Keratinocyte (primary cell): ENCODE data around the gene SEC11A. TPM values are rescaled to one million over a fixed set of nuclear protein-coding genes. Genes with fewer than 3 reads are reported as not detected.
A peak's percentile ranks its signal among the peaks of the same experiment; 100 is the strongest.
"Not testable (repeated sequence)": the region's sequence is repeated elsewhere in the genome, so short reads cannot be mapped to it uniquely, and the experiment has no call there.

Source experiments
- DNase-seq: peaks from one replicate; pipeline ENCODE4 v3.0.0-alpha.2; 2011; ENCODE audit warnings: low read depth, missing footprints, low spot score
- FAIRE-seq: peaks from 2 replicates; lab custom pipeline; 2011; peaks lifted over from hg19 to GRCh38; lab: Jason Lieb, UNC
- H2AFZ ChIP-seq: 2 replicates; pipeline ENCODE4 v1.6.0; 2012; ENCODE audit warnings: low read length, control low read depth, inconsistent platforms; ENCODE audit not compliant: control insufficient read depth
- H3K27ac ChIP-seq: 2 replicates; pipeline ENCODE4 v1.5.1; 2011; ENCODE audit warnings: low read length; ENCODE audit not compliant: control insufficient read depth, insufficient read depth
- H3K27me3 ChIP-seq: 3 replicates; pipeline ENCODE4 v1.6.0; 2011; ENCODE audit warnings: low read length; ENCODE audit not compliant: control insufficient read depth, insufficient read depth; ENCODE audit errors: extremely low read depth
- H3K36me3 ChIP-seq, 2 experiments: 2 replicates in 1 of 2; 3 replicates in 1 of 2; pipeline ENCODE4 v1.5.1; 2011; ENCODE audit warnings: low read length in 2 of 2, mild to moderate bottlenecking in 1 of 2; ENCODE audit not compliant: control insufficient read depth in 2 of 2, insufficient read depth in 2 of 2; ENCODE audit errors: extremely low read depth in 1 of 2
- H3K4me1 ChIP-seq: 3 replicates; pipeline ENCODE4 v1.5.1; 2011; ENCODE audit warnings: low read length; ENCODE audit not compliant: control insufficient read depth, insufficient read depth; ENCODE audit errors: extremely low read depth
- H3K4me2 ChIP-seq: 3 replicates; pipeline ENCODE4 v1.6.0; 2011; ENCODE audit warnings: low read depth, low read length; ENCODE audit not compliant: control insufficient read depth, insufficient read depth; ENCODE audit errors: extremely low read depth
- H3K4me3 ChIP-seq, 3 experiments: fragments of 200-600 bp in 1 of 3; sonication (generic) in 1 of 3; 2 replicates in 2 of 3; 3 replicates in 1 of 3; pipeline ENCODE4 v1.5.1; 2011 to 2016; ENCODE audit warnings: low read length in 3 of 3, mild to moderate bottlenecking in 3 of 3, control low read depth in 2 of 3, inconsistent platforms in 1 of 3, low read depth in 1 of 3, mixed read lengths in 1 of 3, mixed run types in 1 of 3, moderate library complexity in 1 of 3; ENCODE audit not compliant: control insufficient read depth in 2 of 3, insufficient read depth in 2 of 3; ENCODE audit errors: extremely low read depth in 1 of 3
- H3K79me2 ChIP-seq: 2 replicates; pipeline ENCODE4 v1.6.0; 2012; ENCODE audit warnings: low read length; ENCODE audit not compliant: control insufficient read depth, insufficient read depth
- H3K9ac ChIP-seq: 3 replicates; pipeline ENCODE4 v1.6.0; 2011; ENCODE audit warnings: low read length; ENCODE audit not compliant: control insufficient read depth, insufficient read depth; ENCODE audit errors: extremely low read depth
- H3K9me1 ChIP-seq: 3 replicates; pipeline ENCODE4 v1.6.0; 2011; ENCODE audit warnings: low read length; ENCODE audit not compliant: control insufficient read depth, insufficient read depth; ENCODE audit errors: extremely low read depth
- H3K9me3 ChIP-seq: 2 replicates; pipeline ENCODE4 v1.5.1; 2012; ENCODE audit warnings: low read depth, low read length; ENCODE audit not compliant: control insufficient read depth
- H4K20me1 ChIP-seq: 3 replicates; pipeline ENCODE4 v1.6.0; 2011; ENCODE audit warnings: low read length; ENCODE audit not compliant: control insufficient read depth, insufficient read depth; ENCODE audit errors: extremely low read depth
- EZH2 ChIP-seq: IDR thresholded peaks from one replicate; pipeline ENCODE4 v1.6.1; 2012; ENCODE audit warnings: inconsistent platforms, mild to moderate bottlenecking, low read length, moderate library complexity
- dilution Hi-C: fragments of 300-500 bp; cut with MboI; formaldehyde crosslinking; loops from one replicate; pipeline ENCODE4 v1.7.0; 2020; ENCODE audit warnings: low sequenced_read_pairs; ENCODE audit not compliant: extremely low pct_ligation_motif_present
- polyA plus RNA-seq, 5 experiments: library from polyadenylated mRNA; depleted of rRNA in 3 of 5; stranded (reverse) in 3 of 5; stranded (forward) in 1 of 5; unstranded in 1 of 5; fragments of >200 nt; gene quantifications; 1 replicate in 1 of 5; 2 replicates in 3 of 5; 3 replicates in 1 of 5; pipeline versions ENCODE4 v1.2.1 to v1.2.3, GENCODE V29; 2011 to 2012; ENCODE audit warnings: missing spikeins in 2 of 5, low read depth in 1 of 5, low replicate concordance in 1 of 5
- TF ChIP-seq, protein P1 (sequence below), 3 experiments: IDR thresholded peaks in 1 of 3; conservative IDR thresholded peaks in 1 of 3; optimal IDR thresholded peaks in 1 of 3; 2 replicates in 2 of 3; 3 replicates in 1 of 3; pipeline versions ENCODE3 to v1.5.1; 2011; ENCODE audit warnings: low read length in 3 of 3, mild to moderate bottlenecking in 3 of 3, moderate library complexity in 2 of 3, control low read depth in 1 of 3, inconsistent platforms in 1 of 3; ENCODE audit not compliant: insufficient read depth in 2 of 3; ENCODE audit errors: extremely low read depth in 1 of 3

Gene SEC11A
- polyA plus RNA-seq, 1 donor (not counting 4 experiments of a cell fraction or from before 2014, with no cell fraction given), result 195 TPM

DNA sequence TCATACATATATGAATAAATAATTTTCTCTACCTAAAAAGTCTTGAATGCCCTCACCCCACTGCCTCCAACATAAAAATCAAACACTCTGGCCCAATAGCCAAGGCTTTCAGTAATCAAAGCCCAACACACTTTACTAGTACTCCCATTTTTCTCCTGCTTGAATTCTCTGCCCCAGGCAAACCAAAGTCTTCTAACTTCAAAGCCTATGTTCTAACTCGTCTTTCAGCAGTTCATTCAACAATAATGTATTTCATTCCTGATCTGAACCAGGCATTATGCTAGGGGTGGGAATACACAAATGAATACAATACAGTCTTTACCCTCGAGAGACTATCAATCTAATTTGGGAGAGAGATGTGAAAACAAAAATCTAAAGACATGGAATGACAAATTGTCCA is 21.1 kb upstream of the SEC11A start:
- Histone ChIP-seq H4K20me1 (no peaks in the 10 kb centered on the region), H3K4me1 (peaks cover 19% of the 10 kb centered on the region), H3K9ac (no peak overlapping the region), H3K4me2 (peak overlapping the region; percentile 10), H3K79me2 (no peaks in the 10 kb centered on the region), H3K36me3 (no peaks in the 10 kb centered on the region), H3K27me3 (no peaks in the 10 kb centered on the region), H3K4me3 (no peak overlapping the region), H3K9me3 (no peaks in the 10 kb centered on the region), H3K27ac (no peak overlapping the region), H2AFZ (peak overlapping the region; percentile 27), H3K9me1 (no peaks in the 10 kb centered on the region)
- DNase-seq, result no peak
- no peak for FAIRE-seq
- dilution Hi-C loops, result no loop called here
- no peak for TF ChIP-seq EZH2
- TF ChIP-seq, protein P1, sequence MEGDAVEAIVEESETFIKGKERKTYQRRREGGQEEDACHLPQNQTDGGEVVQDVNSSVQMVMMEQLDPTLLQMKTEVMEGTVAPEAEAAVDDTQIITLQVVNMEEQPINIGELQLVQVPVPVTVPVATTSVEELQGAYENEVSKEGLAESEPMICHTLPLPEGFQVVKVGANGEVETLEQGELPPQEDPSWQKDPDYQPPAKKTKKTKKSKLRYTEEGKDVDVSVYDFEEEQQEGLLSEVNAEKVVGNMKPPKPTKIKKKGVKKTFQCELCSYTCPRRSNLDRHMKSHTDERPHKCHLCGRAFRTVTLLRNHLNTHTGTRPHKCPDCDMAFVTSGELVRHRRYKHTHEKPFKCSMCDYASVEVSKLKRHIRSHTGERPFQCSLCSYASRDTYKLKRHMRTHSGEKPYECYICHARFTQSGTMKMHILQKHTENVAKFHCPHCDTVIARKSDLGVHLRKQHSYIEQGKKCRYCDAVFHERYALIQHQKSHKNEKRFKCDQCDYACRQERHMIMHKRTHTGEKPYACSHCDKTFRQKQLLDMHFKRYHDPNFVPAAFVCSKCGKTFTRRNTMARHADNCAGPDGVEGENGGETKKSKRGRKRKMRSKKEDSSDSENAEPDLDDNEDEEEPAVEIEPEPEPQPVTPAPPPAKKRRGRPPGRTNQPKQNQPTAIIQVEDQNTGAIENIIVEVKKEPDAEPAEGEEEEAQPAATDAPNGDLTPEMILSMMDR (optimal IDR thresholded peaks at IDR 0.05 in 1 of 3, IDR thresholded peaks at IDR 0.05 in 1 of 3, conservative IDR thresholded peaks at IDR 0.05 in 1 of 3; ENCODE audit: extremely low read depth in 1 of 3, insufficient read depth in 2 of 3, low read length in 3 of 3), result no peak

DNA sequence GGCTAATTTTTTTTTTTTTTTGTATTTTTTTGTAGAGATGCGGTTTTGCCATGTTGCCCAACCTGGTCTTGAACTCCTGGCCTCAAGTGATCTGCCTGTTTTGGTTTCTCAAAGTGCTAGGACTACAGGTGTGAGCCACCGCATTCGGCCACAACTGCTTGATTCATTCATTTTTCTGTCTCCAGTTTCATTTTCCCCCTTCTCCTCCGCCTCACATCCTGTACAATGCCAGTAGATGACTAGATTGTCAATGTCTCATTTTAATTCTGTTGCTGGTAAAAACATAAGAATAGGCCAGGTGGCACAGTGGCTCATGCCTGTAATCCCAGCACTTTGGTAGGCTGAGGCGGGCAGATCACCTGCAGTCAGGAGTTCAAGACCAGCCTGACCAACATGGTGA is 20.4 kb upstream of the SEC11A start:
- Histone ChIP-seq H3K4me2 (no peak overlapping the region), H3K9me1 (no peaks in the 10 kb centered on the region), H3K4me1 (peaks cover 19% of the 10 kb centered on the region), H3K9me3 (no peaks in the 10 kb centered on the region), H3K27me3 (no peaks in the 10 kb centered on the region), H3K36me3 (no peaks in the 10 kb centered on the region), H3K4me3 (no peak overlapping the region), H3K27ac (no peak overlapping the region), H3K79me2 (no peaks in the 10 kb centered on the region), H2AFZ (no peak overlapping the region), H4K20me1 (no peaks in the 10 kb centered on the region), H3K9ac (no peak overlapping the region)
- TF ChIP-seq EZH2, result no peak
- TF ChIP-seq, protein P1 (optimal IDR thresholded peaks at IDR 0.05 in 1 of 3, IDR thresholded peaks at IDR 0.05 in 1 of 3, conservative IDR thresholded peaks at IDR 0.05 in 1 of 3; ENCODE audit: extremely low read depth in 1 of 3, insufficient read depth in 2 of 3, low read length in 3 of 3), result no peak
- FAIRE-seq (no peak), DNase-seq (no peak)
- dilution Hi-C loops, result no loop called here

GRCh38 chr15:84735480-84736061 is 19.6 kb upstream of the SEC11A start:
- H3K36me3 ChIP-seq, H4K20me1 ChIP-seq, dilution Hi-C loops, H3K9me1 ChIP-seq, H3K79me2 ChIP-seq, H3K27me3 ChIP-seq, H3K9me3 ChIP-seq, FAIRE-seq, DNase-seq: not testable (repeated sequence)
- peak overlapping the region; percentile 60 for H3K9ac ChIP-seq
- peaks cover 19% of the 10 kb centered on the region for H3K4me1 ChIP-seq
- peak overlapping the region; percentile 63 for H3K27ac ChIP-seq
- peak overlapping the region; percentile 10 to 62 (median 37) for H3K4me3 ChIP-seq
- peak overlapping the region; percentile 93 for H3K4me2 ChIP-seq
- H2AFZ ChIP-seq, result peak overlapping the region; percentile 80
